ENCODE results near the gene RBBP8.

- no peak for TF ChIP-seq GATA2 (IDR thresholded peaks at IDR 0.05; ENCODE audit: low read depth, low read length)
- TF ChIP-seq GATA3 (IDR thresholded peaks at IDR 0.05; ENCODE audit: low read depth, low read length): no peak
Measured at GRCh38 chr18:23063502-23063901, 130.4 kb downstream of the RBBP8 start.

Data from SH-SY5Y (cell line).